Endothelial cell of umbilical vein (primary cell): ENCODE measurements around the gene AMBP. TPM values are rescaled to one million over a fixed set of nuclear protein-coding genes. Genes with fewer than 3 reads are reported as not detected.

Source experiments
- BruUV-seq: library from RNA; stranded (reverse); fragments of 400-500 nt; replicated peaks from 2 replicates; lab custom pipeline; 2021; lab: Mats Ljungman, UMichigan
- CTCF ChIA-PET: fragments of 300-600, 350-600 bp; sonication (Branson Sonifier 250); formaldehyde crosslinking; loops from one replicate; lab custom pipeline; 2021; ENCODE audit warnings: antibody characterized with exemption, inconsistent platforms; lab: Charles Lee
- POLR2A ChIA-PET: fragments of 300-600, 350-600 bp; sonication (Branson Sonifier 250); formaldehyde crosslinking; loops from one replicate; lab custom pipeline; 2021; ENCODE audit warnings: antibody characterized with exemption, inconsistent platforms; lab: Charles Lee
- DNase-seq: peaks from one replicate; pipeline ENCODE4 v3.0.0-alpha.2; 2011; ENCODE audit warnings: low read depth, low spot score
- FAIRE-seq: peaks from 2 replicates; lab custom pipeline; 2011; peaks lifted over from hg19 to GRCh38; lab: Jason Lieb, UNC
- H2AFZ ChIP-seq: 2 replicates; pipeline ENCODE4 v1.6.0; 2012; ENCODE audit warnings: low read depth, low read length, control low read depth, inconsistent platforms
- H3K27ac ChIP-seq: 2 replicates; pipeline ENCODE4 v1.5.1; 2011; ENCODE audit warnings: low read depth, mild to moderate bottlenecking, control low read depth, low read length, moderate library complexity; ENCODE audit not compliant: insufficient read depth
- H3K27me3 ChIP-seq, 2 experiments: 2 replicates each; pipeline versions ENCODE4 v1.6.0 to v1.6.1; 2011; ENCODE audit warnings: low read length in 2 of 2, mixed read lengths in 1 of 2; ENCODE audit not compliant: control insufficient read depth in 2 of 2, insufficient read depth in 2 of 2
- H3K36me3 ChIP-seq, 2 experiments: 2 replicates in 1 of 2; 3 replicates in 1 of 2; pipeline ENCODE4 v1.5.1; 2011; ENCODE audit warnings: low read length in 2 of 2, mild to moderate bottlenecking in 1 of 2, moderate library complexity in 1 of 2; ENCODE audit not compliant: control insufficient read depth in 2 of 2, insufficient read depth in 2 of 2; ENCODE audit errors: extremely low read depth in 1 of 2
- H3K4me1 ChIP-seq: 3 replicates; pipeline ENCODE4 v1.5.1; 2011; ENCODE audit warnings: mild to moderate bottlenecking, low read length; ENCODE audit not compliant: control insufficient read depth, insufficient read depth; ENCODE audit errors: extremely low read depth
- H3K4me2 ChIP-seq: 2 replicates; pipeline ENCODE4 v1.6.1; 2011; ENCODE audit warnings: low read length, control low read depth, mixed read lengths; ENCODE audit not compliant: insufficient read depth
- H3K4me3 ChIP-seq, 3 experiments: fragments of 200-600 bp in 1 of 3; sonication (generic), shearing (Covaris generic) in 1 of 3; replicated peaks in 1 of 3; 2 replicates each; pipeline ENCODE4 v1.5.1; 2011 to 2016; ENCODE audit warnings: control low read depth in 3 of 3, low read length in 3 of 3, mild to moderate bottlenecking in 2 of 3, inconsistent platforms in 1 of 3, low read depth in 1 of 3, moderate library complexity in 1 of 3; ENCODE audit not compliant: insufficient read depth in 1 of 3
- H3K79me2 ChIP-seq: 2 replicates; pipeline ENCODE4 v1.6.0; 2012; ENCODE audit warnings: low read length, inconsistent platforms; ENCODE audit not compliant: control insufficient read depth, insufficient read depth
- H3K9ac ChIP-seq: replicated peaks from 2 replicates; pipeline ENCODE3; 2011; ENCODE audit warnings: low read length, control low read depth; ENCODE audit not compliant: insufficient read depth; ENCODE audit errors: extremely low read depth
- H3K9me1 ChIP-seq: replicated peaks from 3 replicates; pipeline ENCODE4 v1.6.0; 2011; ENCODE audit warnings: mild to moderate bottlenecking, low read length; ENCODE audit not compliant: control insufficient read depth, insufficient read depth; ENCODE audit errors: extremely low read depth
- H3K9me3 ChIP-seq: replicated peaks from 2 replicates; pipeline ENCODE4 v1.5.1; 2012; ENCODE audit warnings: low read length, inconsistent platforms; ENCODE audit not compliant: control insufficient read depth, insufficient read depth
- H4K20me1 ChIP-seq: replicated peaks from 2 replicates; pipeline ENCODE3; 2011; ENCODE audit warnings: mild to moderate bottlenecking, low read length; ENCODE audit not compliant: control insufficient read depth, insufficient read depth; ENCODE audit errors: extremely low read depth
- EZH2 ChIP-seq: IDR thresholded peaks from 2 replicates; pipeline ENCODE4 v1.6.1; 2012; ENCODE audit warnings: borderline replicate concordance, low read depth, mild to moderate bottlenecking, moderate library complexity, low read length, inconsistent platforms; ENCODE audit not compliant: severe bottlenecking
- FOS ChIP-seq: IDR thresholded peaks from 2 replicates; pipeline ENCODE4 v1.6.1; 2011; ENCODE audit warnings: mild to moderate bottlenecking, low read length, moderate library complexity, borderline replicate concordance; ENCODE audit not compliant: insufficient read depth
- GATA2 ChIP-seq: IDR thresholded peaks from 2 replicates; pipeline ENCODE4 v1.7.0; 2011; ENCODE audit warnings: low read depth, mild to moderate bottlenecking, moderate library complexity, mixed read lengths, low read length; ENCODE audit not compliant: insufficient read length, insufficient read depth
- JUN ChIP-seq: IDR thresholded peaks from 2 replicates; pipeline ENCODE4 v1.6.1; 2011; ENCODE audit warnings: borderline replicate concordance, low read depth; ENCODE audit not compliant: insufficient read length, insufficient read depth
- MYC ChIP-seq: IDR thresholded peaks from one replicate; pipeline ENCODE4 v1.6.1; 2011; ENCODE audit warnings: mild to moderate bottlenecking, low read depth, low read length
- POLR2A ChIP-seq: IDR thresholded peaks from 2 replicates; pipeline ENCODE4 v1.6.1; 2012; ENCODE audit warnings: low read depth, mild to moderate bottlenecking, control low read depth, low read length
- POLR2AphosphoS5 ChIP-seq: IDR thresholded peaks from 2 replicates; pipeline ENCODE4 v1.6.1; 2012; ENCODE audit warnings: low read depth, mild to moderate bottlenecking, control low read depth, low read length, moderate library complexity; ENCODE audit not compliant: insufficient read depth
- dilution Hi-C: fragments of 300-500 bp; cut with MboI; formaldehyde crosslinking; loops from one replicate; pipeline ENCODE4 v1.15.0; 2019; ENCODE audit warnings: low sequenced_read_pairs; ENCODE audit not compliant: extremely low pct_ligation_motif_present
- intact Hi-C: fragments of 100-400 bp; cut with micrococcal nuclease; formaldehyde crosslinking; loops from one replicate; pipeline ENCODE4 v1.10.0; 2022
- polyA plus RNA-seq, 4 experiments: library from polyadenylated mRNA; depleted of rRNA in 3 of 4; stranded (reverse) in 3 of 4; unstranded in 1 of 4; fragments of >200 nt; gene quantifications; 2 replicates each; pipeline versions ENCODE4 v1.2.1 to v1.2.3, GENCODE V29; 2011 to 2012; ENCODE audit warnings: missing spikeins in 1 of 4
- total RNA-seq: library from RNA; stranded (reverse); gene quantifications from 2 replicates; pipeline ENCODE4 v1.2.3, GENCODE V29; 2021
- TF ChIP-seq, protein P1 (sequence below): IDR thresholded peaks from 2 replicates; pipeline ENCODE4 v1.6.1; 2011; ENCODE audit not compliant: insufficient read depth, insufficient read length
- TF ChIP-seq, protein P2 (sequence below), 2 donors: IDR thresholded peaks; 1 replicate in 1 of 2; 2 replicates in 1 of 2; pipeline ENCODE4 v1.5.1; 2011; ENCODE audit warnings: low read length in 2 of 2, mild to moderate bottlenecking in 2 of 2, moderate library complexity in 2 of 2, control low read depth in 1 of 2, inconsistent platforms in 1 of 2, low read depth in 1 of 2; ENCODE audit not compliant: insufficient read depth in 1 of 2; ENCODE audit errors: extremely low read depth in 1 of 2

The AMBP gene
- total and polyA plus RNA-seq, 2 donors (not counting 3 experiments of a cell fraction or from before 2014, with no cell fraction given): not detected

DNA sequence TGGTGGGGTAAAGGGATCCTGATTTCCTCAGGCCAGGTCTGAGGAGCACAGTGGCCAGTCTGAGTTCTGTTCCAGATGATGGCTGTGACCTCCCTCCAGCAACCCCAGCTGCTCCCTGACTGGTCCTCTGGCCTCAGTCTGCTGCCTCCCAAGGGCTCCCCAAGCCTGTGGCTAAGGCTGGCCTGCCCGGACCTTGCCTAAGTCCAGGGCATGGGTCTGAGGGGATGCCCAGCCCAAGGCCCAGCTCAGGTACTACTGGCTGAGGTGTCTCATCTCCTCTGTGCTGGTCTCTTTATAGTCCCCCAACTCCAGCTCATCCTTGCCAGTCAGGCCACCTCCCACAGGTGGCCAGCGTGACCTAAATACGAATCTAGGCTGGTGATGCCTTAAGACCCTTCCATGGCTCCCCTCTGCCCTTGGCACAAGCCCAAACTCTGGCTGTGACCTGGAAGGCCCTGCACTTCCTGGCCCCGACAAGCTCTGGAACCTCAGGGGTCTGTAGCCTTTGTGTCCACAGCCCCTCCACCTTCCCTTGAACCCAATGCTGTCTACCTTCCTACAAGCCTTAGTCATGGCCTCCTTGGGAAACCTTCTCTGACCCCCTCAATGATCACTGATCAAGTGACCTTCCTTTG lies 11.2 kb upstream of the AMBP start:
- ChIA-PET POLR2A (no interaction called here), CTCF (interaction anchor here (0.6 to 1.5 kb wide), 2 partner anchors 20 to 202 kb away, joined by 5 to 6 read pairs; no protein-coding TSS in a partner anchor)
- Histone ChIP-seq H4K20me1 (no peaks in the 10 kb centered on the region), H3K9me3 (no peaks in the 10 kb centered on the region), H3K9ac (no peak overlapping the region), H3K27ac (no peak overlapping the region), H3K9me1 (no peaks in the 10 kb centered on the region), H2AFZ (no peak overlapping the region), H3K36me3 (no peaks in the 10 kb centered on the region), H3K4me2 (no peak overlapping the region), H3K4me1 (no peaks in the 10 kb centered on the region), H3K27me3 (peaks cover 4 to 18% of the 10 kb centered on the region in 2 experiments), H3K79me2 (no peaks in the 10 kb centered on the region), H3K4me3 (no peak overlapping the region)
- no TSS peak for BruUV-seq
- DNase-seq (no peak), FAIRE-seq (no peak)
- no peak for TF ChIP-seq EZH2
- TF ChIP-seq GATA2: no peak
- TF ChIP-seq, protein P1, sequence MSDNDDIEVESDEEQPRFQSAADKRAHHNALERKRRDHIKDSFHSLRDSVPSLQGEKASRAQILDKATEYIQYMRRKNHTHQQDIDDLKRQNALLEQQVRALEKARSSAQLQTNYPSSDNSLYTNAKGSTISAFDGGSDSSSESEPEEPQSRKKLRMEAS: no peak
- no peak for TF ChIP-seq POLR2AphosphoS5
- no peak for TF ChIP-seq POLR2A
- TF ChIP-seq MYC: no peak
- TF ChIP-seq, protein P2, sequence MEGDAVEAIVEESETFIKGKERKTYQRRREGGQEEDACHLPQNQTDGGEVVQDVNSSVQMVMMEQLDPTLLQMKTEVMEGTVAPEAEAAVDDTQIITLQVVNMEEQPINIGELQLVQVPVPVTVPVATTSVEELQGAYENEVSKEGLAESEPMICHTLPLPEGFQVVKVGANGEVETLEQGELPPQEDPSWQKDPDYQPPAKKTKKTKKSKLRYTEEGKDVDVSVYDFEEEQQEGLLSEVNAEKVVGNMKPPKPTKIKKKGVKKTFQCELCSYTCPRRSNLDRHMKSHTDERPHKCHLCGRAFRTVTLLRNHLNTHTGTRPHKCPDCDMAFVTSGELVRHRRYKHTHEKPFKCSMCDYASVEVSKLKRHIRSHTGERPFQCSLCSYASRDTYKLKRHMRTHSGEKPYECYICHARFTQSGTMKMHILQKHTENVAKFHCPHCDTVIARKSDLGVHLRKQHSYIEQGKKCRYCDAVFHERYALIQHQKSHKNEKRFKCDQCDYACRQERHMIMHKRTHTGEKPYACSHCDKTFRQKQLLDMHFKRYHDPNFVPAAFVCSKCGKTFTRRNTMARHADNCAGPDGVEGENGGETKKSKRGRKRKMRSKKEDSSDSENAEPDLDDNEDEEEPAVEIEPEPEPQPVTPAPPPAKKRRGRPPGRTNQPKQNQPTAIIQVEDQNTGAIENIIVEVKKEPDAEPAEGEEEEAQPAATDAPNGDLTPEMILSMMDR (IDR thresholded peaks at IDR 0.05; ENCODE audit: extremely low read depth in 1 of 2, insufficient read depth in 1 of 2, low read depth in 1 of 2, low read length in 2 of 2): no peak
- no peak for TF ChIP-seq FOS
- no peak for TF ChIP-seq JUN
- dilution Hi-C loops: loop anchor here (25.0 kb wide), 1 partner anchor 198 kb away; no protein-coding TSS in a partner anchor
- intact Hi-C loops: no loop called here
